ENCODE measurements around the gene ARID5B. TPM values are rescaled to one million over a fixed set of nuclear protein-coding genes. Genes with fewer than 3 reads are reported as not detected.
A peak's percentile ranks its signal among the peaks of the same experiment; 100 is the strongest.

Gene ARID5B
- total and polyA plus RNA-seq, 2 donors (not counting 1 experiment from before 2014, with no cell fraction given), result 22.4 to 237 TPM

- intact Hi-C loops (cut with micrococcal nuclease), result loop anchor here (2.0 to 10.0 kb wide), 2 partner anchors 13 to 469 kb away; partner anchors contain the start of gene ZNF365
- POLR2A ChIA-PET, result interaction anchor here (0.6 to 1.9 kb wide), 4 partner anchors 21 to 1649 kb away, joined by 3 to 8 read pairs (median 4); no protein-coding TSS in a partner anchor
- DNase-seq (no peak), ATAC-seq (ENCODE audit: low read depth) (no peak)
- H3K4me3 ChIP-seq (ENCODE audit: control extremely low read depth in 1 of 5, extremely low read depth in 1 of 5, insufficient read depth in 1 of 5, low read depth in 2 of 5, low read length in 4 of 5), result peak overlapping the region in 1 of 5 experiments; percentile 98
- peaks cover 0 to 36% of the 10 kb centered on the region in 2 experiments for H3K36me3 ChIP-seq (replicated peaks in 1 of 2; ENCODE audit: control extremely low read depth in 1 of 2, control insufficient read depth in 1 of 2, extremely low read depth in 1 of 2, insufficient read depth in 2 of 2, low read length in 1 of 2)
- WGBS (ENCODE audit: insufficient coverage), result 100% methylated on average over 1 of the region's 3 CpGs
- peaks cover 18% of the 10 kb centered on the region for H4K20me1 ChIP-seq (ENCODE audit: control insufficient read depth, insufficient read depth, low read length, poor library complexity, severe bottlenecking)
- peaks cover 96% of the 10 kb centered on the region for H3K79me2 ChIP-seq (ENCODE audit: control insufficient read depth, insufficient read depth, low read length)
- H3K27ac ChIP-seq (ENCODE audit: low read length in 2 of 2), result peak overlapping the region in 1 of 2 donors; percentile 67
- no peaks in the 10 kb centered on the region for H3K27me3 Mint-ChIP-seq
- TF ChIP-seq, protein P1, sequence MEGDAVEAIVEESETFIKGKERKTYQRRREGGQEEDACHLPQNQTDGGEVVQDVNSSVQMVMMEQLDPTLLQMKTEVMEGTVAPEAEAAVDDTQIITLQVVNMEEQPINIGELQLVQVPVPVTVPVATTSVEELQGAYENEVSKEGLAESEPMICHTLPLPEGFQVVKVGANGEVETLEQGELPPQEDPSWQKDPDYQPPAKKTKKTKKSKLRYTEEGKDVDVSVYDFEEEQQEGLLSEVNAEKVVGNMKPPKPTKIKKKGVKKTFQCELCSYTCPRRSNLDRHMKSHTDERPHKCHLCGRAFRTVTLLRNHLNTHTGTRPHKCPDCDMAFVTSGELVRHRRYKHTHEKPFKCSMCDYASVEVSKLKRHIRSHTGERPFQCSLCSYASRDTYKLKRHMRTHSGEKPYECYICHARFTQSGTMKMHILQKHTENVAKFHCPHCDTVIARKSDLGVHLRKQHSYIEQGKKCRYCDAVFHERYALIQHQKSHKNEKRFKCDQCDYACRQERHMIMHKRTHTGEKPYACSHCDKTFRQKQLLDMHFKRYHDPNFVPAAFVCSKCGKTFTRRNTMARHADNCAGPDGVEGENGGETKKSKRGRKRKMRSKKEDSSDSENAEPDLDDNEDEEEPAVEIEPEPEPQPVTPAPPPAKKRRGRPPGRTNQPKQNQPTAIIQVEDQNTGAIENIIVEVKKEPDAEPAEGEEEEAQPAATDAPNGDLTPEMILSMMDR (IDR thresholded peaks at IDR 0.05), result no peak
- no peak for TF ChIP-seq EZH2 (IDR thresholded peaks at IDR 0.05; ENCODE audit: borderline replicate concordance, insufficient read depth, low read depth, low read length, poor library complexity, severe bottlenecking)
- peaks cover 37% of the 10 kb centered on the region in 2 donors for H3K4me1 ChIP-seq (ENCODE audit: control insufficient read depth in 2 of 2, insufficient read depth in 2 of 2, low read length in 2 of 2)
- H2AFZ ChIP-seq (ENCODE audit: insufficient read depth, low read depth, low read length, poor library complexity, severe bottlenecking), result no peak overlapping the region
- peak overlapping the region; percentile 98 for H3K4me3 Mint-ChIP-seq
- H3K9me3 Mint-ChIP-seq (ENCODE audit: insufficient read depth), result no peaks in the 10 kb centered on the region
- no peak overlapping the region for H3K27ac Mint-ChIP-seq
- CTCF ChIA-PET, result interaction anchor here (0.6 to 9.1 kb wide), 16 partner anchors 9 to 339 kb away, joined by 3 to 48 read pairs (median 4); no protein-coding TSS in a partner anchor
- H3K9ac ChIP-seq (ENCODE audit: low read length), result no peak overlapping the region
- H3K9me3 ChIP-seq (ENCODE audit: control extremely low read depth in 1 of 3, control insufficient read depth in 2 of 3, insufficient read depth in 1 of 3, low read length in 2 of 3), result no peaks in the 10 kb centered on the region
- H3K4me1 Mint-ChIP-seq, result peaks cover 51% of the 10 kb centered on the region
- no peaks in the 10 kb centered on the region for H3K27me3 ChIP-seq (replicated peaks in 1 of 4; ENCODE audit: control extremely low read depth in 1 of 4, control insufficient read depth in 3 of 4, insufficient read depth in 4 of 4, low read length in 3 of 4)
- H3K4me2 ChIP-seq (replicated peaks; ENCODE audit: low read depth, low read length, poor library complexity, severe bottlenecking), result peak overlapping the region; percentile 90
Measured at GRCh38 chr10:61905837-61906561, 4.5 kb downstream of the ARID5B start.

- peak overlapping the region; percentile 69 for H3K4me3 Mint-ChIP-seq
- WGBS (ENCODE audit: insufficient coverage), result no CpG with 5 or more reads among the region's 2 CpGs
Measured at GRCh38 chr10:61906562-61906901, 5.0 kb downstream of the ARID5B start.

More at GRCh38 chr10:61906562-61906901, 5.0 kb downstream of the ARID5B start:
- intact Hi-C loops (cut with micrococcal nuclease), result loop anchor here (10.0 kb wide), 1 partner anchor 468 kb away; the partner anchor contains the start of gene ZNF365
- Histone ChIP-seq H3K9me3 (ENCODE audit: control extremely low read depth in 1 of 3, control insufficient read depth in 2 of 3, insufficient read depth in 1 of 3, low read length in 2 of 3) (no peaks in the 10 kb centered on the region), H3K4me3 (ENCODE audit: control extremely low read depth in 1 of 5, extremely low read depth in 1 of 5, insufficient read depth in 1 of 5, low read depth in 2 of 5, low read length in 4 of 5) (peak overlapping the region in 1 of 5 experiments; percentile 17), H4K20me1 (ENCODE audit: control insufficient read depth, insufficient read depth, low read length, poor library complexity, severe bottlenecking) (peaks cover 23% of the 10 kb centered on the region), H2AFZ (ENCODE audit: insufficient read depth, low read depth, low read length, poor library complexity, severe bottlenecking) (no peak overlapping the region), H3K9ac (ENCODE audit: low read length) (no peak overlapping the region), H3K36me3 (replicated peaks in 1 of 2; ENCODE audit: control extremely low read depth in 1 of 2, control insufficient read depth in 1 of 2, extremely low read depth in 1 of 2, insufficient read depth in 2 of 2, low read length in 1 of 2) (peaks cover 0 to 39% of the 10 kb centered on the region in 2 experiments), H3K4me2 (replicated peaks; ENCODE audit: low read depth, low read length, poor library complexity, severe bottlenecking) (peak overlapping the region; percentile 22), H3K27ac (ENCODE audit: low read length in 2 of 2) (peak overlapping the region in 1 of 2 donors; percentile 67), H3K27me3 (replicated peaks in 1 of 4; ENCODE audit: control extremely low read depth in 1 of 4, control insufficient read depth in 3 of 4, insufficient read depth in 4 of 4, low read length in 3 of 4) (no peaks in the 10 kb centered on the region), H3K79me2 (ENCODE audit: control insufficient read depth, insufficient read depth, low read length) (peaks cover 96% of the 10 kb centered on the region), H3K4me1 (ENCODE audit: control insufficient read depth in 2 of 2, insufficient read depth in 2 of 2, low read length in 2 of 2) (peaks cover 39 to 41% of the 10 kb centered on the region in 2 donors)
- POLR2A ChIA-PET, result interaction anchor here (1.9 kb wide), 1 partner anchor 21 kb away, joined by 4 read pairs; no protein-coding TSS in a partner anchor
- H3K27ac Mint-ChIP-seq, result no peak overlapping the region
- H3K9me3 Mint-ChIP-seq (ENCODE audit: insufficient read depth), result no peaks in the 10 kb centered on the region
- CTCF ChIA-PET, result interaction anchor here (0.6 to 9.1 kb wide), 11 partner anchors 9 to 339 kb away, joined by 3 to 48 read pairs (median 5); no protein-coding TSS in a partner anchor
- peaks cover 54% of the 10 kb centered on the region for H3K4me1 Mint-ChIP-seq
- DNase-seq (no peak), ATAC-seq (ENCODE audit: low read depth) (no peak)
- TF ChIP-seq, protein P1 (IDR thresholded peaks at IDR 0.05), result no peak
- no peak for TF ChIP-seq EZH2 (IDR thresholded peaks at IDR 0.05; ENCODE audit: borderline replicate concordance, insufficient read depth, low read depth, low read length, poor library complexity, severe bottlenecking)
- H3K27me3 Mint-ChIP-seq, result no peaks in the 10 kb centered on the region

Measured in B cell (primary cell).